GM19438 (cell line): ENCODE measurements around the gene PCF11.
"Not testable (repeated sequence)": the region's sequence is repeated elsewhere in the genome, so short reads cannot be mapped to it uniquely, and the experiment has no call there.

ENCODE experiments used
- ATAC-seq: cut with Tn5 transposase; IDR thresholded peaks from one replicate; pipeline ENCODE4 v1.9.1; 2021; ENCODE audit warnings: low read depth; ENCODE audit not compliant: unreplicated experiment

Gene PCF11

GRCh38 chr11:83156996-83157593 lies at the start of gene PCF11:
TSS of gene PCF11 (plus strand) at chr11:83157131. CDS start at chr11:83157440, 309 bp downstream.
- ATAC-seq = peak; percentile 7

- no peak for ATAC-seq
Measured at GRCh38 chr11:83112886-83113285, 44.0 kb upstream of the PCF11 start.

GRCh38 chr11:83115026-83115425 lies 41.9 kb upstream of the PCF11 start:
- ATAC-seq = no peak

GRCh38 chr11:83115551-83115950 lies 41.4 kb upstream of the PCF11 start:
- ATAC-seq = no peak

- no peak for ATAC-seq
Measured at GRCh38 chr11:83116015-83116641, 40.8 kb upstream of the PCF11 start.

- ATAC-seq = no peak
Measured at GRCh38 chr11:83118814-83119213, 38.1 kb upstream of the PCF11 start.

- ATAC-seq = no peak
Measured at GRCh38 chr11:83119216-83119615, 37.7 kb upstream of the PCF11 start.

GRCh38 chr11:83120327-83120726 lies 36.6 kb upstream of the PCF11 start:
- no peak for ATAC-seq

- ATAC-seq = no peak
Measured at GRCh38 chr11:83122050-83122449, 34.9 kb upstream of the PCF11 start.

GRCh38 chr11:83122766-83123165 lies 34.2 kb upstream of the PCF11 start:
- no peak for ATAC-seq

- ATAC-seq = no peak
Measured at GRCh38 chr11:83124636-83125424, 32.1 kb upstream of the PCF11 start.

GRCh38 chr11:83125577-83125976 lies 31.4 kb upstream of the PCF11 start:
- no peak for ATAC-seq

- ATAC-seq = no peak
Measured at GRCh38 chr11:83127310-83127637, 29.7 kb upstream of the PCF11 start.

GRCh38 chr11:83132191-83132590 lies 24.7 kb upstream of the PCF11 start:
- ATAC-seq = no peak

- not testable (repeated sequence) for ATAC-seq
Measured at GRCh38 chr11:83133266-83133665, 23.7 kb upstream of the PCF11 start.

GRCh38 chr11:83139310-83139709 lies 17.6 kb upstream of the PCF11 start:
- ATAC-seq = no peak

GRCh38 chr11:83140691-83141455 lies 16.1 kb upstream of the PCF11 start:
- peak; percentile 99 for ATAC-seq

GRCh38 chr11:83147895-83148294 lies 9.0 kb upstream of the PCF11 start:
- ATAC-seq = no peak

GRCh38 chr11:83150450-83150849 lies 6.5 kb upstream of the PCF11 start:
- ATAC-seq = no peak

GRCh38 chr11:83151274-83151977 lies 5.5 kb upstream of the PCF11 start:
- ATAC-seq = no peak

- no peak for ATAC-seq
Measured at GRCh38 chr11:83152264-83152663, 4.7 kb upstream of the PCF11 start.
